SK-N-SH treated with all-trans-retinoic acid at 6 μM for 48 hours (cell line): ENCODE data around the gene NFIA.

Experiments used
- ATAC-seq: fragments of 200-7000 bp; cut with Tn5 transposase; 3 replicates; pipeline ENCODE4 v1.9.1; 2020; ENCODE audit warnings: mild to moderate bottlenecking, moderate library complexity
- GLIS3 ChIP-seq: fragments of 250-450 bp; sonication (Bioruptor Pico); IDR thresholded peaks from 2 replicates; pipeline ENCODE4 v1.5.0; 2020; ENCODE audit warnings: mild to moderate bottlenecking, moderate library complexity
- ZFP30 ChIP-seq: fragments of 450-650 bp; formaldehyde crosslinking; IDR thresholded peaks from 2 replicates; pipeline ENCODE4 v1.5.0; 2022; ENCODE audit warnings: mild to moderate bottlenecking, moderate library complexity
- ZNF565 ChIP-seq: fragments of 450-650 bp; formaldehyde crosslinking; conservative IDR thresholded peaks from 2 replicates; pipeline ENCODE4 v1.5.0; 2020; ENCODE audit warnings: low read depth, mild to moderate bottlenecking, moderate library complexity

The NFIA gene

GRCh38 chr1:61506236-61506635 is 423.9 kb downstream of the NFIA start:
- no peak for ATAC-seq

GRCh38 chr1:61506944-61507500 is 424.7 kb downstream of the NFIA start:
- no peak for ATAC-seq
- TF ChIP-seq ZFP30 (CRISPR knock-in tag) = no peak

More at GRCh38 chr1:61506236-61506635, 423.9 kb downstream of the NFIA start:
- TF ChIP-seq GLIS3 (CRISPR knock-in tag) = no peak
- no peak for TF ChIP-seq ZNF565 (CRISPR knock-in tag)
